22Rv1 (cell line): Measurements from ENCODE around the gene MRTFB.

Source experiments
- ZFX ChIP-seq: fragments of 450-650 bp; IDR thresholded peaks from 2 replicates; pipeline ENCODE4 v1.6.1; 2017; ENCODE audit warnings: antibody characterized with exemption, borderline replicate concordance
- TF ChIP-seq, protein P1 (sequence below): fragments of 450-650 bp; IDR thresholded peaks from 2 replicates; pipeline ENCODE4 v1.5.1; 2017; ENCODE audit warnings: mild to moderate bottlenecking

DNA sequence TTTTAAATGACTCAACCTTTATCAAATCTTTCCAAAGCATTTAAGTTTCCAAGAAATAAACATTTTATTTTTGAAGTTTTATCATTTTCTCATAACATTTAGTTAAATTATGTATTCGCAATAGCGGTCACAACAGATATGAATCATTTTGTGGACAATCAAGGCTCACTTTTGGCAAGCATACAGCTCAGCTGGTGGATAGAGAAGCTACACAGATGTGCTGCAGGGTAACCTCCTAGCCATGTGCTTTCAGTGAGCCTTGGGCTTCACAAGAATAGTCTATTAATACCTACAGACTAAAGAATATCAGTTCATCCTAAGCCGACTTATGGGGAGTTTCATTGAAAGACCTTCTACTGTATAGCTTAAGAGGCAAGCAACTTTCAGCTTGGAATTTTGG, 144.8 kb downstream of the MRTFB start:
- TF ChIP-seq, protein P1, sequence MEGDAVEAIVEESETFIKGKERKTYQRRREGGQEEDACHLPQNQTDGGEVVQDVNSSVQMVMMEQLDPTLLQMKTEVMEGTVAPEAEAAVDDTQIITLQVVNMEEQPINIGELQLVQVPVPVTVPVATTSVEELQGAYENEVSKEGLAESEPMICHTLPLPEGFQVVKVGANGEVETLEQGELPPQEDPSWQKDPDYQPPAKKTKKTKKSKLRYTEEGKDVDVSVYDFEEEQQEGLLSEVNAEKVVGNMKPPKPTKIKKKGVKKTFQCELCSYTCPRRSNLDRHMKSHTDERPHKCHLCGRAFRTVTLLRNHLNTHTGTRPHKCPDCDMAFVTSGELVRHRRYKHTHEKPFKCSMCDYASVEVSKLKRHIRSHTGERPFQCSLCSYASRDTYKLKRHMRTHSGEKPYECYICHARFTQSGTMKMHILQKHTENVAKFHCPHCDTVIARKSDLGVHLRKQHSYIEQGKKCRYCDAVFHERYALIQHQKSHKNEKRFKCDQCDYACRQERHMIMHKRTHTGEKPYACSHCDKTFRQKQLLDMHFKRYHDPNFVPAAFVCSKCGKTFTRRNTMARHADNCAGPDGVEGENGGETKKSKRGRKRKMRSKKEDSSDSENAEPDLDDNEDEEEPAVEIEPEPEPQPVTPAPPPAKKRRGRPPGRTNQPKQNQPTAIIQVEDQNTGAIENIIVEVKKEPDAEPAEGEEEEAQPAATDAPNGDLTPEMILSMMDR: no peak
- no peak for TF ChIP-seq ZFX
